HepG2 (cell line): Measurements from ENCODE around the gene BMP6. TPM values are rescaled to one million over a fixed set of nuclear protein-coding genes. Genes with fewer than 3 reads are reported as not detected.

Source experiments
- ATF2 ChIP-seq: sonication (generic); formaldehyde crosslinking; IDR thresholded peaks from 2 replicates; pipeline ENCODE4 v1.4.0; 2020; ENCODE audit warnings: missing genetic modification reagents
- BORCS8-MEF2B ChIP-seq: sonication (generic); formaldehyde crosslinking; IDR thresholded peaks from 2 replicates; pipeline ENCODE4 v1.8.0; 2022; ENCODE audit warnings: mild to moderate bottlenecking, missing genetic modification reagents
- CBX5 ChIP-seq: sonication (generic); formaldehyde crosslinking; IDR thresholded peaks from 2 replicates; pipeline ENCODE4 v1.4.0; 2020; ENCODE audit warnings: missing genetic modification reagents, borderline replicate concordance
- CENPT ChIP-seq: sonication (generic); formaldehyde crosslinking; IDR thresholded peaks from 2 replicates; pipeline ENCODE4 v1.8.0; 2022; ENCODE audit warnings: low read depth, mild to moderate bottlenecking, moderate library complexity, missing genetic modification reagents
- ELF3 ChIP-seq: IDR thresholded peaks from 2 replicates; pipeline ENCODE4 v1.6.1; 2016; ENCODE audit warnings: missing genetic modification reagents, missing compliant biosample characterization
- FLYWCH1 ChIP-seq: sonication (generic); formaldehyde crosslinking; IDR thresholded peaks from 2 replicates; pipeline ENCODE4 v1.8.1; 2023; ENCODE audit warnings: mild to moderate bottlenecking, missing genetic modification reagents
- FOSL2 ChIP-seq: sonication (generic); formaldehyde crosslinking; IDR thresholded peaks from 2 replicates; pipeline ENCODE4 v1.4.0; 2020; ENCODE audit warnings: missing genetic modification reagents
- HOXA3 ChIP-seq: sonication (generic); formaldehyde crosslinking; IDR thresholded peaks from 2 replicates; pipeline ENCODE4 v1.5.0; 2020; ENCODE audit warnings: missing genetic modification reagents
- KDM5A ChIP-seq: fragments of 200-600 bp; sonication (generic); IDR thresholded peaks from 2 replicates; pipeline ENCODE4 v1.7.0; 2018; ENCODE audit warnings: antibody characterized with exemption, mild to moderate bottlenecking, low read length, borderline replicate concordance
- PLRG1 ChIP-seq: fragments of 450-650 bp; conservative IDR thresholded peaks from 2 replicates; pipeline ENCODE4 v1.6.1; 2016
- POLR2AphosphoS2 ChIP-seq: IDR thresholded peaks from 2 replicates; pipeline ENCODE4 v1.6.1; 2011; ENCODE audit warnings: low read depth, low read length, improper control_type of control experiment
- SMC3 ChIP-seq: IDR thresholded peaks from 2 replicates; pipeline ENCODE4 v1.6.1; 2011; ENCODE audit warnings: low read length, improper control_type of control experiment
- TERF1 ChIP-seq: sonication (generic); formaldehyde crosslinking; IDR thresholded peaks from 2 replicates; pipeline ENCODE4 v1.8.0; 2022; ENCODE audit warnings: mild to moderate bottlenecking, missing genetic modification reagents, moderate library complexity
- ZBTB38 ChIP-seq: sonication (generic); formaldehyde crosslinking; IDR thresholded peaks from 2 replicates; pipeline ENCODE4 v1.5.1; 2020; ENCODE audit warnings: mild to moderate bottlenecking, missing genetic modification reagents
- ZC3H13 ChIP-seq: sonication (generic); formaldehyde crosslinking; IDR thresholded peaks from 2 replicates; pipeline ENCODE4 v1.8.1; 2023; ENCODE audit warnings: mild to moderate bottlenecking, missing genetic modification reagents, moderate library complexity
- ZNF205 ChIP-seq: IDR thresholded peaks from 2 replicates; pipeline ENCODE4 v1.6.1; 2018; ENCODE audit warnings: missing biosample characterization, missing genetic modification reagents
- ZNF3 ChIP-seq: IDR thresholded peaks from 2 replicates; pipeline ENCODE4 v1.7.0; 2017; ENCODE audit warnings: inconsistent platforms
- ZNF382 ChIP-seq: sonication (generic); formaldehyde crosslinking; IDR thresholded peaks from 2 replicates; pipeline ENCODE4 v1.5.0; 2020; ENCODE audit warnings: missing genetic modification reagents, mild to moderate bottlenecking, borderline replicate concordance
- ZNF44 ChIP-seq: sonication (generic); formaldehyde crosslinking; IDR thresholded peaks from 2 replicates; pipeline ENCODE4 v1.5.1; 2020; ENCODE audit warnings: mild to moderate bottlenecking, missing genetic modification reagents
- ZSCAN30 ChIP-seq: sonication (generic); formaldehyde crosslinking; IDR thresholded peaks from 2 replicates; pipeline ENCODE4 v1.5.0; 2020; ENCODE audit warnings: mild to moderate bottlenecking, missing genetic modification reagents
- polyA plus RNA-seq, 8 experiments: library from polyadenylated mRNA; depleted of rRNA in 3 of 8; stranded (reverse) in 7 of 8; unstranded in 1 of 8; fragments of >200 nt; fragmentation: Illumina TruSeq in 4 of 8; extraction: Trizol in 4 of 8; gene quantifications; 2 replicates each; pipeline versions ENCODE4 v1.2.1 to v1.2.3, GENCODE V29; 2011 to 2016; ENCODE audit warnings: low read depth in 4 of 8, missing spikeins in 1 of 8, mixed read lengths in 1 of 8; ENCODE audit not compliant: insufficient read depth in 1 of 8
- total RNA-seq, 5 experiments: library from RNA; depleted of rRNA; stranded (reverse); fragments of >200 nt; fragmentation: Illumina TruSeq; extraction: Trizol; gene quantifications; 2 replicates each; pipeline ENCODE4 v1.2.3, GENCODE V29; 2016; ENCODE audit warnings: low read depth in 1 of 5
- TF ChIP-seq, protein P1 (sequence below): sonication (generic); formaldehyde crosslinking; IDR thresholded peaks from 2 replicates; pipeline ENCODE4 v1.5.0; 2020; ENCODE audit warnings: missing genetic modification reagents, mild to moderate bottlenecking, borderline replicate concordance
- TF ChIP-seq, protein P2 (sequence below): sonication (generic); IDR thresholded peaks from 2 replicates; pipeline ENCODE4 v1.6.1; 2016; ENCODE audit warnings: low read depth, borderline replicate concordance
- TF ChIP-seq, protein P3 (sequence below): sonication (generic); formaldehyde crosslinking; IDR thresholded peaks from 2 replicates; pipeline ENCODE4 v1.4.0; 2020; ENCODE audit warnings: missing genetic modification reagents
- TF ChIP-seq, protein P4 (sequence below): sonication (generic); formaldehyde crosslinking; IDR thresholded peaks from 2 replicates; pipeline ENCODE4 v1.5.1; 2020; ENCODE audit warnings: mild to moderate bottlenecking, moderate library complexity, missing genetic modification reagents

The BMP6 gene
- total and polyA plus RNA-seq, 2 of the 13 experiments (the other 11 are each of a cell fraction or from before 2014, with no cell fraction given), result 0.09 to 0.18 TPM

GRCh38 chr6:7899101-7899888 lies 173.4 kb downstream of the BMP6 start (continued):
- TF ChIP-seq HOXA3 (CRISPR knock-in tag) (no peak; the same call in 1 of the 2 replicates), ZNF205 (CRISPR knock-in tag) (no peak), ATF2 (CRISPR knock-in tag) (no peak), ZNF3 (CRISPR knock-in tag) (no peak), BORCS8-MEF2B (no peak), CENPT (no peak), SMC3 (peak; percentile 49), ZNF382 (CRISPR knock-in tag) (no peak), CBX5 (CRISPR knock-in tag) (no peak), KDM5A (no peak), ZSCAN30 (CRISPR knock-in tag) (no peak), ZC3H13 (CRISPR knock-in tag) (no peak), ZNF44 (CRISPR knock-in tag) (no peak), ZBTB38 (CRISPR knock-in tag) (no peak), TERF1 (CRISPR knock-in tag) (no peak), POLR2AphosphoS2 (0 out of 2 replicates have a peak, but pooled peaks have one; percentile 29), PLRG1 (no peak), FOSL2 (0 out of 2 replicates have a peak, but pooled peaks have one; percentile 8), ELF3 (no peak), FLYWCH1 (CRISPR knock-in tag) (no peak)
- TF ChIP-seq, protein P1, sequence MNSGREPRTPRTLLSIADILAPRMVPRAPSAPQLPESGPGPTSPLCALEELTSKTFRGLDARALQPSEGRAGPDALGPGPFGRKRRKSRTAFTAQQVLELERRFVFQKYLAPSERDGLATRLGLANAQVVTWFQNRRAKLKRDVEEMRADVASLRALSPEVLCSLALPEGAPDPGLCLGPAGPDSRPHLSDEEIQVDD (CRISPR knock-in tag), result no peak
- TF ChIP-seq, protein P2, sequence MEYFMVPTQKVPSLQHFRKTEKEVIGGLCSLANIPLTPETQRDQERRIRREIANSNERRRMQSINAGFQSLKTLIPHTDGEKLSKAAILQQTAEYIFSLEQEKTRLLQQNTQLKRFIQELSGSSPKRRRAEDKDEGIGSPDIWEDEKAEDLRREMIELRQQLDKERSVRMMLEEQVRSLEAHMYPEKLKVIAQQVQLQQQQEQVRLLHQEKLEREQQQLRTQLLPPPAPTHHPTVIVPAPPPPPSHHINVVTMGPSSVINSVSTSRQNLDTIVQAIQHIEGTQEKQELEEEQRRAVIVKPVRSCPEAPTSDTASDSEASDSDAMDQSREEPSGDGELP, result peak; percentile 11; the same call in 1 of the 2 replicates
- TF ChIP-seq, protein P3, sequence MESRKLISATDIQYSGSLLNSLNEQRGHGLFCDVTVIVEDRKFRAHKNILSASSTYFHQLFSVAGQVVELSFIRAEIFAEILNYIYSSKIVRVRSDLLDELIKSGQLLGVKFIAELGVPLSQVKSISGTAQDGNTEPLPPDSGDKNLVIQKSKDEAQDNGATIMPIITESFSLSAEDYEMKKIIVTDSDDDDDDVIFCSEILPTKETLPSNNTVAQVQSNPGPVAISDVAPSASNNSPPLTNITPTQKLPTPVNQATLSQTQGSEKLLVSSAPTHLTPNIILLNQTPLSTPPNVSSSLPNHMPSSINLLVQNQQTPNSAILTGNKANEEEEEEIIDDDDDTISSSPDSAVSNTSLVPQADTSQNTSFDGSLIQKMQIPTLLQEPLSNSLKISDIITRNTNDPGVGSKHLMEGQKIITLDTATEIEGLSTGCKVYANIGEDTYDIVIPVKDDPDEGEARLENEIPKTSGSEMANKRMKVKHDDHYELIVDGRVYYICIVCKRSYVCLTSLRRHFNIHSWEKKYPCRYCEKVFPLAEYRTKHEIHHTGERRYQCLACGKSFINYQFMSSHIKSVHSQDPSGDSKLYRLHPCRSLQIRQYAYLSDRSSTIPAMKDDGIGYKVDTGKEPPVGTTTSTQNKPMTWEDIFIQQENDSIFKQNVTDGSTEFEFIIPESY (CRISPR knock-in tag), result peak; percentile 49; the same call in 1 of the 2 replicates
- TF ChIP-seq, protein P4, sequence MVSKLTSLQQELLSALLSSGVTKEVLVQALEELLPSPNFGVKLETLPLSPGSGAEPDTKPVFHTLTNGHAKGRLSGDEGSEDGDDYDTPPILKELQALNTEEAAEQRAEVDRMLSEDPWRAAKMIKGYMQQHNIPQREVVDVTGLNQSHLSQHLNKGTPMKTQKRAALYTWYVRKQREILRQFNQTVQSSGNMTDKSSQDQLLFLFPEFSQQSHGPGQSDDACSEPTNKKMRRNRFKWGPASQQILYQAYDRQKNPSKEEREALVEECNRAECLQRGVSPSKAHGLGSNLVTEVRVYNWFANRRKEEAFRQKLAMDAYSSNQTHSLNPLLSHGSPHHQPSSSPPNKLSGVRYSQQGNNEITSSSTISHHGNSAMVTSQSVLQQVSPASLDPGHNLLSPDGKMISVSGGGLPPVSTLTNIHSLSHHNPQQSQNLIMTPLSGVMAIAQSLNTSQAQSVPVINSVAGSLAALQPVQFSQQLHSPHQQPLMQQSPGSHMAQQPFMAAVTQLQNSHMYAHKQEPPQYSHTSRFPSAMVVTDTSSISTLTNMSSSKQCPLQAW (CRISPR knock-in tag), result no peak
